OCI-LY3 (cell line): ENCODE measurements around the gene GORASP1.

ENCODE experiments used
- CTCF ChIP-seq: fragments of 200-600, 300-600 bp; sonication (generic); IDR thresholded peaks from 2 replicates; pipeline ENCODE4 v1.5.1; 2014; ENCODE audit warnings: antibody characterized with exemption, low read length, low read depth
- EZH2phosphoT487 ChIP-seq: fragments of 200-600 bp; shearing (Covaris generic); IDR thresholded peaks from 2 replicates; pipeline ENCODE4 v1.6.1; 2018; ENCODE audit warnings: antibody characterized with exemption, mixed run types, low read depth

DNA sequence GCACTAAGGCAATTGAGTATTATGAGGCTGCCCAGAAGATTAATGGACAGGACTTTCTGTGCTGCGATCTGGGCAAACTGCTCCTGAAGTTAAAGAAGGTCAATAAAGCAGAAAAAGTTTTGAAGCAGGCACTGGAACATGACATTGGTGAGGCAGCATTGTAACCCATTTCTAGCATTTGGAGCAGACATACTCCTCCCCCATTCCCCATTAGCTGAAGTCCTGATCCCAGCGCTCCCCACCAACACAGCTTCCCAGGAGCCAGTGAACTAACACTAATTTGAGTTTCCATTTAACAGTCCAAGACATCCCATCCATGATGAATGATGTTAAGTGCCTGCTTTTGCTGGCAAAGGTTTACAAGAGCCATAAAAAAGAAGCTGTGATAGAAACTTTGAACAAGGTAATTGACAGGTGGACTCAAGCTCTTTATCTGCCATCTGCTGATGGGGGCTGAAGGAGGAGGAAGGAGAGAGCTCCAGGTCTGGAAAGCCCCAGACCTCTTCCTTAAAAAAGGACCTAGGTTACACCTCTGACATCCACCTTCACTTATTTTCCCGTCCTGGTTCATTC, 23.4 kb upstream of the GORASP1 start:
- no peak for TF ChIP-seq CTCF
- no peak for TF ChIP-seq EZH2phosphoT487
